ENCODE results near the gene DAPK1.

DNA sequence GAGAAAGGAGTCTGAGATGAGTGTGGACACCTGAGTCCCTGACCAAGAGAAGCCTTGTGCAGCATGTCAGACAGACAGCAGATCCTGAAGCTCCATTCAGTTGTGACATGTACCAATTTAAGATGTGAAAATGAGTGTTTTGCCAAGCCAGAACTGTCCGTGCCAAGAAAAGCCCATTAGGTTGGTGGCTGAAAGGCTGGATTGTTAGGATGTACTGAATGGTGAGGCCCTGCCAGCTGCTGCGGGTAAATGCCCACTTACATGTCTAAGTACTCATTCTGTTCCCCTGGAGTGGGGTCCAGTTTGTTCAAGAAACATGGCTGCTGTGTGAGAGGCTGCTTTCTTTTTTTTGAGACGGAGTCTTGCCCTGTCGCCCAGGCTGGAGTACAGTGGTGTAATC is 14.6 kb downstream of the DAPK1 start:
- no peak for TF ChIP-seq CTCF (IDR thresholded peaks at IDR 0.05)
- TF ChIP-seq POLR2AphosphoS5 (IDR thresholded peaks at IDR 0.05; ENCODE audit: insufficient read depth in 1 of 2, low read depth in 1 of 2), result no peak
- TF ChIP-seq POLR2A (IDR thresholded peaks at IDR 0.05), result no peak

Measured in vagina (tissue), 2 donors.